K562 (cell line): ENCODE data around the gene CYP21A2. TPM values are rescaled to one million over a fixed set of nuclear protein-coding genes. Genes with fewer than 3 reads are reported as not detected.

ENCODE experiments used
- CEBPG ChIP-seq, 3 experiments: fragments of 200-800 bp in 1 of 3; sonication (Bioruptor generic) in 1 of 3; sonication (generic) in 1 of 3; formaldehyde crosslinking in 1 of 3; IDR thresholded peaks in 2 of 3; conservative IDR thresholded peaks in 1 of 3; 2 replicates each; pipeline versions ENCODE4 v1.6.1 to v1.8.0; 2016 to 2022; ENCODE audit warnings: missing compliant biosample characterization in 2 of 3, missing genetic modification characterization in 2 of 3, mild to moderate bottlenecking in 1 of 3, missing genetic modification reagents in 1 of 3
- CTCFL ChIP-seq: IDR thresholded peaks from 2 replicates; pipeline ENCODE4 v1.6.1; 2011; ENCODE audit warnings: borderline replicate concordance, low read depth, mild to moderate bottlenecking, moderate library complexity, low read length; ENCODE audit not compliant: insufficient read depth, poor library complexity, severe bottlenecking
- E2F6 ChIP-seq, 2 experiments: IDR thresholded peaks; 2 replicates each; pipeline ENCODE4 v1.6.1; 2011; ENCODE audit warnings: borderline replicate concordance in 1 of 2, control low read depth in 1 of 2, low read depth in 1 of 2, low read length in 1 of 2, mild to moderate bottlenecking in 1 of 2, mixed read lengths in 1 of 2, moderate library complexity in 1 of 2; ENCODE audit not compliant: insufficient read depth in 1 of 2, insufficient read length in 1 of 2, poor library complexity in 1 of 2, severe bottlenecking in 1 of 2; ENCODE audit errors: extremely low read depth in 1 of 2
- GABPB1 ChIP-seq: sonication (generic); formaldehyde crosslinking; IDR thresholded peaks from 2 replicates; pipeline ENCODE4 v1.8.0; 2022; ENCODE audit warnings: mild to moderate bottlenecking, missing genetic modification reagents
- HDGF ChIP-seq: fragments of 450-650 bp; IDR thresholded peaks from 2 replicates; pipeline ENCODE4 v1.6.1; 2016
- LARP7 ChIP-seq: fragments of 450-650 bp; IDR thresholded peaks from 2 replicates; pipeline ENCODE4 v1.6.1; 2016
- MBD2 ChIP-seq: sonication (generic); IDR thresholded peaks from 2 replicates; pipeline ENCODE4 v1.6.1; 2016; ENCODE audit warnings: low read depth, borderline replicate concordance
- NCOA6 ChIP-seq: fragments of 450-650 bp; IDR thresholded peaks from 2 replicates; pipeline ENCODE4 v1.6.1; 2017; ENCODE audit warnings: mild to moderate bottlenecking
- PRPF4 ChIP-seq: fragments of 200-400 bp; formaldehyde crosslinking; IDR thresholded peaks from one replicate; pipeline ENCODE4 v1.6.1; 2017; ENCODE audit warnings: low read length, low read depth, mild to moderate bottlenecking; ENCODE audit not compliant: insufficient read depth, poor library complexity, severe bottlenecking
- RB1 ChIP-seq: fragments of 450-650 bp; IDR thresholded peaks from 2 replicates; pipeline ENCODE4 v1.6.1; 2017; ENCODE audit warnings: low read depth, mild to moderate bottlenecking
- REST ChIP-seq, 2 experiments: fragments of 450-650 bp; formaldehyde crosslinking in 1 of 2; IDR thresholded peaks; 2 replicates each; pipeline versions ENCODE4 v1.4.0 to v1.6.1; 2014 to 2020; ENCODE audit warnings: mild to moderate bottlenecking in 2 of 2, borderline replicate concordance in 1 of 2, low read depth in 1 of 2
- SUPT5H ChIP-seq: fragments of 450-650 bp; IDR thresholded peaks from 2 replicates; pipeline ENCODE4 v1.6.1; 2016
- TBP ChIP-seq: optimal IDR thresholded peaks from 2 replicates; pipeline ENCODE3; 2011; ENCODE audit warnings: low read depth, low read length, improper control_type of control experiment
- ZNF76 ChIP-seq: fragments of 250-450 bp; sonication (Bioruptor Pico); IDR thresholded peaks from 2 replicates; pipeline ENCODE4 v1.4.0; 2020; ENCODE audit warnings: mild to moderate bottlenecking, moderate library complexity, borderline replicate concordance
- ZNF780A ChIP-seq: fragments of 250-450 bp; sonication (Bioruptor Pico); IDR thresholded peaks from 2 replicates; pipeline ENCODE4 v1.5.0; 2021; ENCODE audit warnings: mild to moderate bottlenecking
- polyA plus RNA-seq, 8 experiments: library from polyadenylated mRNA; depleted of rRNA in 4 of 8; stranded (reverse) in 5 of 8; unstranded in 3 of 8; fragments of >200 nt; fragmentation: Nextera tagmentation in 2 of 8; fragmentation: Illumina TruSeq in 1 of 8; extraction: Ambion mirVana in 2 of 8; extraction: Trizol in 1 of 8; gene quantifications; 2 replicates each; pipeline versions ENCODE4 v1.2.1 to v1.2.3, GENCODE V29; 2011 to 2014; ENCODE audit warnings: inconsistent platforms in 1 of 8, missing spikeins in 1 of 8
- total RNA-seq, 7 experiments: library from RNA; depleted of rRNA in 6 of 7; stranded (reverse); fragments of >200 nt in 6 of 7; fragmentation: Illumina TruSeq in 2 of 7; extraction: Trizol in 2 of 7; gene quantifications; 2 replicates each; pipeline versions ENCODE4 v1.2.1 to v1.2.3, GENCODE V29; 2011 to 2021; ENCODE audit warnings: low replicate concordance in 1 of 7

CYP21A2 gene
- total and polyA plus RNA-seq, 9 of the 15 experiments (the other 6 are each of a cell fraction or from before 2014, with no cell fraction given) = 0.03 to 1.4 (median 0.19) TPM

GRCh38 chr6:32087574-32088486 is 49.6 kb downstream of the CYP21A2 start (continued):
- TF ChIP-seq REST (IDR thresholded peaks at IDR 0.05; ENCODE audit: borderline replicate concordance) (peak; percentile 83), REST (CRISPR knock-in tag; IDR thresholded peaks at IDR 0.05; ENCODE audit: low read depth) (no peak), MBD2 (no peak), CTCFL (peak; percentile 61), RB1 (peak; percentile 82), TBP (peak; percentile 16), ZNF780A (CRISPR knock-in tag) (no peak), GABPB1 (CRISPR knock-in tag) (peak; percentile 42; the same call in 1 of the 2 replicates), ZNF76 (CRISPR knock-in tag) (no peak), NCOA6 (peak; percentile 60), CEBPG (CRISPR knock-in tag; IDR thresholded peaks at IDR 0.05) (no peak), CEBPG (tag; conservative IDR thresholded peaks at IDR 0.05 in 1 of 2, IDR thresholded peaks at IDR 0.05 in 1 of 2) (no peak), HDGF (no peak), SUPT5H (no peak), LARP7 (no peak), E2F6 (IDR thresholded peaks at IDR 0.05; ENCODE audit: borderline replicate concordance in 1 of 2, extremely low read depth in 1 of 2, insufficient read depth in 1 of 2, insufficient read length in 1 of 2, low read depth in 1 of 2, low read length in 1 of 2, poor library complexity in 1 of 2, severe bottlenecking in 1 of 2) (peak in 1 of 2 experiments; percentile 29), PRPF4 (no peak)
